DND-41 (cell line): ENCODE results near the gene FSIP1.

Experiments
- CTCF ChIP-seq: IDR thresholded peaks from 2 replicates; pipeline ENCODE4 v1.5.1; 2012; ENCODE audit warnings: borderline replicate concordance, low read length, moderate library complexity, mild to moderate bottlenecking; ENCODE audit not compliant: poor library complexity, severe bottlenecking; ENCODE audit errors: extremely low read depth
- EZH2 ChIP-seq: IDR thresholded peaks from 3 replicates; pipeline ENCODE4 v1.6.1; 2012; ENCODE audit warnings: borderline replicate concordance, low read depth, mild to moderate bottlenecking, moderate library complexity, low read length, inconsistent platforms; ENCODE audit not compliant: severe bottlenecking

DNA sequence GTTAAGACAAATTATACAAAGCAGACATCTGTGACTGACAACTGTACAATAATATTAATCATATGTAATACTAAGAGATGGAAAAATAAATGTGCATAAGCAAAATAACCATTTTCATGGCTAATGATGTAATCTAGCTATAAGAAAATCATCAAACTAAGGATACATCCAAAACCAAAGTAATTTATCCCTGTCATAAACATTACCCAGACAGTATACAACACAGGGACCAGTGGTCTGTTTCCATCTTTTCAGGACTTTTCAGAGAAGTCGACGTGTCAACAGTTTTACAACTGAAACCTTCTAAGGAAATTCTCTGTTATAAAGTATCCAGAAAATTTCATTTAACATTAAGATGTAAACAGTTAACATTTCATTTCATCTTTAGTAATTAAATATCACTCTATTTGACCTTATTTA is 190.7 kb downstream of the FSIP1 start:
- no peak for TF ChIP-seq CTCF
- no peak for TF ChIP-seq EZH2
